Activated CD8-positive, alpha-beta T cell treated with anti-CD3 and anti-CD28 coated beads, Interleukin-2, amount 10 ng/mL, durations not matched to agents 7 days and 5 days (primary cell): Measurements from ENCODE around the gene BEX3. TPM values are rescaled to one million over a fixed set of nuclear protein-coding genes. Genes with fewer than 3 reads are reported as not detected.
"Not testable (repeated sequence)": the region's sequence is repeated elsewhere in the genome, so short reads cannot be mapped to it uniquely, and the experiment has no call there.

Experiments used
- ATAC-seq: fragments of 150-1000 bp; cut with Tn5 transposase; one replicate; pipeline ENCODE4 v1.10.0; 2021; ENCODE audit warnings: moderate library complexity
- CTCF ChIA-PET: fragments of 350-600 bp; sonication (Branson Sonifier 250); formaldehyde crosslinking; loops from one replicate; lab custom pipeline; 2021; ENCODE audit warnings: antibody characterized with exemption; lab: Charles Lee
- POLR2A ChIA-PET: fragments of 350-600 bp; sonication (Branson Sonifier 250); formaldehyde crosslinking; loops from one replicate; lab custom pipeline; 2021; ENCODE audit warnings: antibody characterized with exemption; lab: Charles Lee
- DNase-seq: peaks from one replicate; pipeline ENCODE4 v3.0.0-alpha.2; 2020
- H3K27ac Mint-ChIP-seq: one replicate; pipeline ENCODE4 v1.8.0; 2021; ENCODE audit warnings: mild to moderate bottlenecking, mixed read lengths
- H3K27me3 Mint-ChIP-seq: one replicate; pipeline ENCODE4 v1.8.0; 2021; ENCODE audit warnings: low read depth, mixed read lengths
- H3K36me3 Mint-ChIP-seq: one replicate; pipeline ENCODE4 v1.8.0; 2021; ENCODE audit warnings: low read depth, mixed read lengths
- H3K4me1 Mint-ChIP-seq: one replicate; pipeline ENCODE4 v1.8.0; 2021; ENCODE audit warnings: low read depth, mixed read lengths
- H3K4me3 Mint-ChIP-seq: one replicate; pipeline ENCODE4 v1.8.0; 2021; ENCODE audit warnings: mild to moderate bottlenecking, mixed read lengths
- H3K9me3 Mint-ChIP-seq: one replicate; pipeline ENCODE4 v1.8.0; 2022; ENCODE audit warnings: mixed read lengths; ENCODE audit not compliant: insufficient read depth
- total RNA-seq, 2 experiments: library from RNA; stranded (reverse); gene quantifications; one replicate each; pipeline ENCODE4 v1.2.3, GENCODE V29; 2021

The BEX3 gene
- total RNA-seq: 10 to 100 TPM; 11.1 to 11.3 TPM

GRCh38 chrX:103376118-103376978 lies at the start of gene BEX3:
TSS of gene BEX3 (plus strand) at chrX:103376538. CDS start at chrX:103377522, 984 bp downstream.
- peak; percentile 71 for ATAC-seq
- Mint-ChIP-seq H3K27ac (peak within 1 kb of the TSS; percentile 43), H3K36me3 (no peaks in the 10 kb centered on the region), H3K4me1 (peaks cover 7% of the 10 kb centered on the region), H3K27me3 (peaks cover 2% of the 10 kb centered on the region), H3K4me3 (peak within 1 kb of the TSS; percentile 71), H3K9me3 (no peaks in the 10 kb centered on the region)
- DNase-seq: peak; percentile 31
- CTCF ChIA-PET: no interaction called here
- POLR2A ChIA-PET: no interaction called here

DNA sequence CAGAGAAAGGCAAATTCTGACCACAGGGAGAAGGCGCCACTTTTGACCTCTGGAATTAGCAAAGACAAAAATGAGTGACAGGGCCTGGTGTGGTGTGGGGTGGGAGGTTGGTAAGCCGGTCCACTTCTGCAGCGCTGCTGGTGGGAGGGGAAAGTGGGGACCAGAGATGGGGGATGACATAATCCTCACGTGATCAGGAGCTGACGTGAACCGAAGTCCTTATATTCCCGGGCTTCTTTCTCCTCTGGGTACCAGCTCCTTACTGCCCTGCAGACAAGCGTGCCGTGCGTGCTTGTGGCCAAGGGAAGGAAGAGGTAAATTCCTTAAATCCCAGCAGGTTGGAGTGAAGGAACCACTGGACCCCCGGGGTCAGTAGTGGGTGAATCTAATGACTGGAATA lies 46.3 kb upstream of the BEX3 start, which contains the start of gene TCEAL7:
Gene TCEAL7, plus strand, starts transcription at position 249 of the 400 bp plus-strand sequence. CDS start 1,165 bp downstream, outside the sequence.
- H3K27ac Mint-ChIP-seq: no peak within 1 kb of the TSS
- no peak for ATAC-seq
- H3K36me3 Mint-ChIP-seq: no peaks in the 10 kb centered on the region
- H3K4me3 Mint-ChIP-seq: no peak within 1 kb of the TSS
- H3K4me1 Mint-ChIP-seq: no peaks in the 10 kb centered on the region
- ChIA-PET CTCF (interaction anchor here (1.5 kb wide), 1 partner anchor 8 kb away, joined by 3 read pairs; no protein-coding TSS in a partner anchor), POLR2A (no interaction called here)
- H3K27me3 Mint-ChIP-seq: peaks cover 14% of the 10 kb centered on the region
- H3K9me3 Mint-ChIP-seq: no peaks in the 10 kb centered on the region
- DNase-seq: no peak

DNA sequence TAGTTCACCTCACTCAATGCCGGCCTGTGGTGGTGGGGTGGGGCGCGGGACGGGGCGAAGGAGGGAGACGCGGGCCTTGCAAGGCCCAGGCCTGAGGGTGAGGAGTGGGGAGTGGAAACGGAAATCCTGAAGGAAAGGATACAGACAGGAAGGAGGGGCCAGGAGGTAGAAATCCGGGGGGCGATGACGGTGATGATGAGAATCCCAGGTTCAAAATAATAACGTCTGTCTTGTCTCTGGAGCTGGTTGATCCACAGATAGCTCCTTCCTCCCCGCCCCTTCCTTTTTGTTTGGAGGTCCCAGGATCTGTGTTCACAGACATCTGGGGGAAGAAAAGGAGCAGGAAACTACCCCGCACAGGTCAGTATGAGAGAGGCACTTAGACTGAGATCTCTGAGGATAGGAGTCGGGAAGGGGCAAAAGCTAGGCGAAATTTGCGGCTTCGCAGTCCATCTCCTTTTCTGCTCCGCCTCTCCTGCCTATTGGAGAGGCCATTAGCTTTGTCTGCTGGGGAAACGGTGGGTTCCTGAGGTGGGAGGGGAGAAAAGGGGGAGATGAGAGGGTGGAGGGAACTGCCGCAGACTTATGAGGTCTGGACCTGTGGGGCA lies 45.6 kb upstream of the BEX3 start:
- H3K4me3 Mint-ChIP-seq: no peak overlapping the region
- no peaks in the 10 kb centered on the region for H3K9me3 Mint-ChIP-seq
- ATAC-seq: no peak
- peaks cover 14% of the 10 kb centered on the region for H3K27me3 Mint-ChIP-seq
- H3K36me3 Mint-ChIP-seq: no peaks in the 10 kb centered on the region
- CTCF ChIA-PET: no interaction called here
- H3K4me1 Mint-ChIP-seq: no peaks in the 10 kb centered on the region
- no peak for DNase-seq
- no peak overlapping the region for H3K27ac Mint-ChIP-seq
- POLR2A ChIA-PET: no interaction called here

DNA sequence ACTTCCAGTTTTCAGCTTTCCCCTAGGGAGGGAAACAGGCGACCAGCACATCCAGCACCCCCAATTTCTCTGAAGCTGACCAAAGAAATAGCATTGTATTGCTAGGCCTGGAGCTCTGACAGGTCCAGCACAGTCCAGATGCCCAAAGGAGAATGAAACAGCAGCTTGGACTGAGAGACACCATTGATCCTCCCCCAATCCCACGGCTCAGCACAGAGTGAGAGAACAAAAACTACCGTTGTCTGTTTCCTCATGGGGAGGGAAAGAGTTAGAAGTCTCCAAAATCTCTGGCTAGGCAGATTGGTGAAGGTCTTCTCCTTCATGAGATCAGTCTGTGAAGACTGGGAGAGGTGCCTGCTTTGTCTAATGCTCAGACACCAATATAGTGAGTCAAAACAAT lies 37.7 kb upstream of the BEX3 start:
- Mint-ChIP-seq H3K4me1 (peaks cover 2% of the 10 kb centered on the region), H3K27ac (no peak overlapping the region), H3K9me3 (no peaks in the 10 kb centered on the region), H3K4me3 (no peak overlapping the region), H3K27me3 (peaks cover 13% of the 10 kb centered on the region), H3K36me3 (no peaks in the 10 kb centered on the region)
- ATAC-seq: no peak
- CTCF ChIA-PET: interaction anchor here (0.6 to 1.3 kb wide), 3 partner anchors 9 to 328 kb away, joined by 3 read pairs; partner anchors contain the start of gene TCEAL7
- DNase-seq: no peak
- POLR2A ChIA-PET: no interaction called here

- no peak overlapping the region for H3K27ac Mint-ChIP-seq
- ATAC-seq: no peak
- POLR2A ChIA-PET: no interaction called here
Observed at GRCh38 chrX:103343105-103343504, 33.2 kb upstream of the BEX3 start.

DNA sequence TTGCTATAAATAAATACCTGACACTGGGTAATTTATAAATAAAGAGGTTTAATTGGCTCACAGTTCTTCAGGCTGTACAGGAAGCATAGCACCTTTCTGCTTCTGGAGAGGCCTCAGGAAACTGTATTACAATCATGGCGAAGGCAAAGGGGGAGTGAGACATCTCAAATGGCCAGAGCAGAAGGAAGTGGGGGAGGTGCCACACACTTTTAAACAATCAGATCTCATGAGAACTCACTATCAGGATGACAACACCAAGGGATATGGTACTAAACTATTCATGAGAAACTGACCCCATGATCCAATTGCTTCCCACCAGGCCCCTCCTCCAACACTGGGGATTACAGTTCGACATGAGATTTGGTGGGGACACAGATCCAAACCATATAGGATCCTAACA lies 31.7 kb upstream of the BEX3 start:
- no peak overlapping the region for H3K4me3 Mint-ChIP-seq
- H3K9me3 Mint-ChIP-seq: no peaks in the 10 kb centered on the region
- peaks cover 2% of the 10 kb centered on the region for H3K4me1 Mint-ChIP-seq
- ChIA-PET POLR2A (no interaction called here), CTCF (no interaction called here)
- no peak for DNase-seq
- peaks cover 10% of the 10 kb centered on the region for H3K27me3 Mint-ChIP-seq
- H3K36me3 Mint-ChIP-seq: no peaks in the 10 kb centered on the region
- no peak for ATAC-seq
- H3K27ac Mint-ChIP-seq: no peak overlapping the region

More at GRCh38 chrX:103343105-103343504, 33.2 kb upstream of the BEX3 start:
- H3K36me3 Mint-ChIP-seq: no peaks in the 10 kb centered on the region
- H3K27me3 Mint-ChIP-seq: peaks cover 10% of the 10 kb centered on the region
- CTCF ChIA-PET: interaction anchor here (0.7 to 1.4 kb wide), 3 partner anchors 121 to 147 kb away, joined by 3 to 9 read pairs (median 3); no protein-coding TSS in a partner anchor
- H3K4me1 Mint-ChIP-seq: peaks cover 2% of the 10 kb centered on the region
- no peak overlapping the region for H3K4me3 Mint-ChIP-seq
- H3K9me3 Mint-ChIP-seq: no peaks in the 10 kb centered on the region
- peak; percentile 46 for DNase-seq

- Mint-ChIP-seq H3K36me3 (no peaks in the 10 kb centered on the region), H3K27me3 (peaks cover 4% of the 10 kb centered on the region), H3K27ac (no peak overlapping the region), H3K4me1 (peaks cover 2% of the 10 kb centered on the region), H3K4me3 (no peak overlapping the region), H3K9me3 (no peaks in the 10 kb centered on the region)
- POLR2A ChIA-PET: no interaction called here
- no peak for DNase-seq
- no peak for ATAC-seq
- CTCF ChIA-PET: no interaction called here
Observed at GRCh38 chrX:103347682-103348397, 28.5 kb upstream of the BEX3 start.

DNA sequence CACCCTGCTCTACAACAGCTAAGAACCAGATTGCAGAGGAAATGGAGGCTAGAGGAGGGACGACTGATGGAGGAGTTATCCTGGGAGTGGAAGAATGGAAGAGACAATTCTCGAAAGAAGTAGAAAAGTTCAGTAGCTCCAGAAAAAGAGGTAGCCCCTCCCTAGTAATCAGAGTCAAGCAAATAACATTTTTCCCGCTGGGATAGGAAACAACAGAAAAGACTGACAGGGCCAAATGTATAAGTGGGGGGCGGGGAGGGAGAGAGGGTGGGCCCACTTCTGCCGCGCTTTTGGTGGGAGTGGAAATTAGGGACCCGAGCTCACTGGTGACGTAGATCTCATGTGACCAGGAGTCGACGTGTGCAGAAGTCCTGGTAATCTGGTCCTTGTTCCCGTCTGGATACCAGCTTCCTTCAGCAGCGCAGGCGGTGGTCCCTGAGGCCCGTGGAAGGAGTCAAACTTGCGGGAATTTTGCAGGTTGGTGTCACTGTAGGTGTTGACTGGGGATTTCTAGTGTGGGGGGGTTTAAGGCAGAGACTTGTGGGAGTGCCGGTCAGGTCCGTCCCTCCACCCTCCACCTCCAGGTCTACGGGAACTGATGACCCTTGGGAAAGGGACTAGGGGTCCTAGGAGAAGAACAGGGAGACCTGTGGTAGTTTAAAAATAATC lies 20.1 kb upstream of the BEX3 start, which contains the start of gene TCEAL9:
Gene TCEAL9, plus strand, starts transcription at position 377 of the 669 bp plus-strand sequence. CDS start 1,179 bp downstream, outside the sequence.
- no peak for DNase-seq
- no peak for ATAC-seq
- ChIA-PET CTCF (interaction anchor here (1.1 kb wide), 1 partner anchor 11 kb away, joined by 3 read pairs; no protein-coding TSS in a partner anchor), POLR2A (no interaction called here)
- H3K27ac Mint-ChIP-seq: peak within 1 kb of the TSS; percentile 46
- no peaks in the 10 kb centered on the region for H3K36me3 Mint-ChIP-seq
- no peaks in the 10 kb centered on the region for H3K9me3 Mint-ChIP-seq
- peaks cover 7% of the 10 kb centered on the region for H3K4me1 Mint-ChIP-seq
- H3K27me3 Mint-ChIP-seq: peaks cover 3% of the 10 kb centered on the region
- H3K4me3 Mint-ChIP-seq: peak within 1 kb of the TSS; percentile 79

DNA sequence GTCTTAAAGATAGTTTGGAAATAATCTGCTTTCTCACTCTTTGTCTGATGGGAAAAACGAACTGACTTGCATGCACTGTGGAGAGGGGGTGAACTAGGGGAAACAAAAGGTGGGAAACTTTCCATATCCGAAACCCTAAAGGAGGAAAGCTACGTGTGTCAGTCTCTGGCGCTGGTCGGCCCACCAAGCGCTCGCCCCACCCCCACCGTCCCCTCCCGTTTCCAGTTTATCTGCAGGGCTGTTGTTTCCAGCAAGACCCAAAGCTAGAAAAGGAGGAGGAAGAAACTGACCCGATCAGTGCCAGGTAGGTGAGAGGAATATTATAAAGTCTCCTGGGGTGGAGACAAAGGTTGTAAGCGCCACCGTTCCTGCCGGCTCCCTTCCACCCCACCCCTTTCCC lies 19.5 kb upstream of the BEX3 start:
- Mint-ChIP-seq H3K36me3 (no peaks in the 10 kb centered on the region), H3K9me3 (no peaks in the 10 kb centered on the region), H3K27me3 (peaks cover 3% of the 10 kb centered on the region), H3K27ac (peak overlapping the region; percentile 46), H3K4me1 (peaks cover 7% of the 10 kb centered on the region), H3K4me3 (peak overlapping the region; percentile 79)
- no peak for ATAC-seq
- DNase-seq: no peak
- CTCF ChIA-PET: interaction anchor here (0.7 to 1.1 kb wide), 2 partner anchors 11 to 107 kb away, joined by 3 read pairs; no protein-coding TSS in a partner anchor
- POLR2A ChIA-PET: no interaction called here

- no peaks in the 10 kb centered on the region for H3K36me3 Mint-ChIP-seq
- peaks cover 3% of the 10 kb centered on the region for H3K27me3 Mint-ChIP-seq
- peaks cover 7% of the 10 kb centered on the region for H3K4me1 Mint-ChIP-seq
- H3K9me3 Mint-ChIP-seq: no peaks in the 10 kb centered on the region
- POLR2A ChIA-PET: no interaction called here
- CTCF ChIA-PET: no interaction called here
- no peak overlapping the region for H3K4me3 Mint-ChIP-seq
- ATAC-seq (no peak), DNase-seq (no peak)
- H3K27ac Mint-ChIP-seq: no peak overlapping the region
Observed at GRCh38 chrX:103357871-103358270, 18.5 kb upstream of the BEX3 start.

DNA sequence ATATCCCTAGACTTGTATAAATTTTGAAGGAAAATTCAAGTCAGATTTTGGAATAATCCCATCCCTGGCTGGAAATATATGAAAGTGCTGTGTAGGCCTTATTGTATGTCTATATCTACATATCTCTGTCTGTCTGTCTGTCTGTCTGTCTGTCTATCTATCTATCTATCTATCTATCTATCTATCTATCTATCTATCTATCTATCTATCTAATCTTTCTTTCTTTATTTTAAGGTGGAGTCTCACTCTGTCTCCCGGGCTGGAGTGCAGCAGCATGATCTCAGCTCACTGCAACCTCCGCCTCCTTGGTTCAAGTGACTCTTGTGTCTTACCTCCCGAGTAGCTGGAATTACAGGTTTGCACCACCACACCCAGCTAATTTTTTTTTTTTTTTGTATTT lies 16.7 kb upstream of the BEX3 start:
- H3K27ac Mint-ChIP-seq, H3K9me3 Mint-ChIP-seq, CTCF ChIA-PET, POLR2A ChIA-PET, ATAC-seq, H3K27me3 Mint-ChIP-seq, H3K4me1 Mint-ChIP-seq, H3K4me3 Mint-ChIP-seq, H3K36me3 Mint-ChIP-seq, DNase-seq: not testable (repeated sequence)
